HUES6 (cell line): ENCODE measurements around the gene SETD2.
"Not testable (repeated sequence)": the region's sequence is repeated elsewhere in the genome, so short reads cannot be mapped to it uniquely, and the experiment has no call there.

ENCODE experiments used
- H3K27ac ChIP-seq: 2 replicates; pipeline ENCODE4 v1.7.0; 2013; ENCODE audit warnings: low read depth, mild to moderate bottlenecking, low read length, inconsistent platforms
- H3K27me3 ChIP-seq: 2 replicates; pipeline ENCODE4 v1.6.1; 2013; ENCODE audit warnings: low read length; ENCODE audit not compliant: control insufficient read depth, insufficient read depth
- H3K36me3 ChIP-seq: 2 replicates; pipeline ENCODE4 v1.6.1; 2013; ENCODE audit warnings: low read length; ENCODE audit not compliant: control insufficient read depth, insufficient read depth
- H3K4me1 ChIP-seq: 2 replicates; pipeline ENCODE4 v1.6.1; 2013; ENCODE audit warnings: low read length; ENCODE audit not compliant: control insufficient read depth, insufficient read depth
- H3K4me3 ChIP-seq: 2 replicates; pipeline ENCODE4 v1.5.1; 2013; ENCODE audit warnings: low read depth, low read length
- H3K9ac ChIP-seq: one replicate; pipeline ENCODE4 v1.6.1; 2013; ENCODE audit warnings: mild to moderate bottlenecking, low read length
- H3K9me3 ChIP-seq: 2 replicates; pipeline ENCODE4 v1.6.1; 2013; ENCODE audit warnings: low read depth, low read length; ENCODE audit not compliant: control insufficient read depth, insufficient read depth

The SETD2 gene

GRCh38 chr3:47164007-47164881 lies at the start of gene SETD2:
Gene SETD2 (minus strand): TSS chr3:47164113. CDS start chr3:47163924, 189 bp downstream.
- peak within 1 kb of the TSS; percentile 93 for H3K27ac ChIP-seq

GRCh38 chr3:47210863-47211405 lies 47.0 kb upstream of the SETD2 start:
- Histone ChIP-seq H3K9me3 (no peaks in the 10 kb centered on the region), H3K36me3 (no peaks in the 10 kb centered on the region), H3K9ac (no peak overlapping the region), H3K4me1 (no peaks in the 10 kb centered on the region), H3K27ac (no peak overlapping the region), H3K4me3 (no peak overlapping the region), H3K27me3 (no peaks in the 10 kb centered on the region)

More at GRCh38 chr3:47164007-47164881, at the start of gene SETD2:
- peak within 1 kb of the TSS; percentile 93 for H3K9ac ChIP-seq
- H3K36me3 ChIP-seq, result no peaks in the 10 kb centered on the region
- peak within 1 kb of the TSS; percentile 91 for H3K4me3 ChIP-seq
- no peaks in the 10 kb centered on the region for H3K9me3 ChIP-seq
- no peaks in the 10 kb centered on the region for H3K27me3 ChIP-seq
- H3K4me1 ChIP-seq, result peaks cover 31% of the 10 kb centered on the region

GRCh38 chr3:47206022-47206421 lies 42.1 kb upstream of the SETD2 start:
- H3K27ac ChIP-seq, H3K27me3 ChIP-seq, H3K4me3 ChIP-seq, H3K4me1 ChIP-seq, H3K9me3 ChIP-seq, H3K9ac ChIP-seq, H3K36me3 ChIP-seq: not testable (repeated sequence)

- H3K4me1 ChIP-seq, result no peaks in the 10 kb centered on the region
- H3K4me3 ChIP-seq, result no peak overlapping the region
- H3K27ac ChIP-seq, result no peak overlapping the region
- no peaks in the 10 kb centered on the region for H3K36me3 ChIP-seq
- H3K9ac ChIP-seq, result no peak overlapping the region
- H3K9me3 ChIP-seq, result no peaks in the 10 kb centered on the region
- H3K27me3 ChIP-seq, result no peaks in the 10 kb centered on the region
These were observed 41.0 kb upstream of the SETD2 start for GRCh38 chr3:47204875-47205274.

GRCh38 chr3:47202542-47202941 lies 38.6 kb upstream of the SETD2 start:
- H3K4me1 ChIP-seq, result no peaks in the 10 kb centered on the region
- H3K27ac ChIP-seq, result no peak overlapping the region
- no peak overlapping the region for H3K4me3 ChIP-seq
- H3K27me3 ChIP-seq, result no peaks in the 10 kb centered on the region
- H3K9me3 ChIP-seq, result no peaks in the 10 kb centered on the region
- H3K9ac ChIP-seq, result no peak overlapping the region
- H3K36me3 ChIP-seq, result no peaks in the 10 kb centered on the region

GRCh38 chr3:47197287-47197686 lies 33.4 kb upstream of the SETD2 start:
- H3K9me3 ChIP-seq, result no peaks in the 10 kb centered on the region
- H3K27me3 ChIP-seq, result no peaks in the 10 kb centered on the region

GRCh38 chr3:47194994-47195393 lies 31.1 kb upstream of the SETD2 start:
- Histone ChIP-seq H3K4me3 (no peak overlapping the region), H3K4me1 (no peaks in the 10 kb centered on the region), H3K27me3 (no peaks in the 10 kb centered on the region), H3K9ac (no peak overlapping the region), H3K27ac (no peak overlapping the region), H3K36me3 (no peaks in the 10 kb centered on the region; the same call in 1 of the 2 replicates), H3K9me3 (no peaks in the 10 kb centered on the region)

More at GRCh38 chr3:47197287-47197686, 33.4 kb upstream of the SETD2 start:
- Histone ChIP-seq H3K27ac (no peak overlapping the region), H3K36me3 (no peaks in the 10 kb centered on the region; the same call in 1 of the 2 replicates), H3K9ac (no peak overlapping the region), H3K4me3 (no peak overlapping the region), H3K4me1 (no peaks in the 10 kb centered on the region)

- no peak overlapping the region for H3K27ac ChIP-seq
- no peak overlapping the region for H3K4me3 ChIP-seq
- H3K9ac ChIP-seq, result no peak overlapping the region
- H3K36me3 ChIP-seq, result no peaks in the 10 kb centered on the region; the same call in 1 of the 2 replicates
- no peaks in the 10 kb centered on the region for H3K27me3 ChIP-seq
- H3K9me3 ChIP-seq, result no peaks in the 10 kb centered on the region
- no peaks in the 10 kb centered on the region for H3K4me1 ChIP-seq
These were observed 30.3 kb upstream of the SETD2 start for GRCh38 chr3:47193871-47194859.

- no peaks in the 10 kb centered on the region for H3K9me3 ChIP-seq
These were observed 22.4 kb upstream of the SETD2 start for GRCh38 chr3:47186285-47186684.

GRCh38 chr3:47181685-47182084 lies 17.8 kb upstream of the SETD2 start:
- H3K9me3 ChIP-seq, H3K4me3 ChIP-seq, H3K4me1 ChIP-seq, H3K27ac ChIP-seq, H3K9ac ChIP-seq, H3K27me3 ChIP-seq: not testable (repeated sequence)
- peaks cover 17% of the 10 kb centered on the region for H3K36me3 ChIP-seq

More at GRCh38 chr3:47186285-47186684, 22.4 kb upstream of the SETD2 start:
- H3K27ac ChIP-seq, result no peak overlapping the region
- H3K36me3 ChIP-seq, result 0 out of 2 replicates have a peak, but pooled peaks cover 4% of the 10 kb centered on the region
- no peak overlapping the region for H3K9ac ChIP-seq
- no peak overlapping the region for H3K4me3 ChIP-seq
- H3K4me1 ChIP-seq, result no peaks in the 10 kb centered on the region
- H3K27me3 ChIP-seq, result no peaks in the 10 kb centered on the region
